Loucy (cell line): Measurements from ENCODE around the gene PSPN.
"Not testable (repeated sequence)": the region's sequence is repeated elsewhere in the genome, so short reads cannot be mapped to it uniquely, and the experiment has no call there.

ENCODE experiments used
- H2AFZ ChIP-seq: fragments of 200-600 bp; sonication (generic); 2 replicates; pipeline ENCODE4 v1.6.0; 2016; ENCODE audit warnings: antibody characterized with exemption, mild to moderate bottlenecking, low read length, moderate library complexity
- H3F3A ChIP-seq: fragments of 200-600 bp; 2 replicates; pipeline ENCODE4 v1.6.0; 2016; ENCODE audit warnings: antibody characterized with exemption, low read depth, mild to moderate bottlenecking
- H3K27me3 ChIP-seq: fragments of 200-600 bp; sonication (generic); 2 replicates; pipeline ENCODE4 v1.6.1; 2014; ENCODE audit warnings: low read length, mild to moderate bottlenecking; ENCODE audit not compliant: insufficient read depth, poor library complexity, severe bottlenecking
- H3K36me3 ChIP-seq: fragments of 200-600 bp; sonication (generic); 2 replicates; pipeline ENCODE4 v1.6.1; 2016; ENCODE audit warnings: low read length; ENCODE audit not compliant: insufficient read depth
- H3K4me1 ChIP-seq: fragments of 200-600 bp; sonication (generic); 2 replicates; pipeline ENCODE4 v1.5.1; 2014; ENCODE audit warnings: low read length, mild to moderate bottlenecking; ENCODE audit not compliant: insufficient read depth, poor library complexity, severe bottlenecking
- H3K4me2 ChIP-seq: fragments of 200-600 bp; sonication (generic); 2 replicates; pipeline ENCODE4 v1.6.0; 2014; ENCODE audit warnings: antibody characterized with exemption, low read length, low read depth, mild to moderate bottlenecking; ENCODE audit not compliant: poor library complexity, severe bottlenecking
- H3K4me3 ChIP-seq: fragments of 200-600 bp; sonication (generic); 2 replicates; pipeline ENCODE4 v1.5.1; 2014; ENCODE audit warnings: low read length, mild to moderate bottlenecking, mixed read lengths; ENCODE audit not compliant: poor library complexity, severe bottlenecking
- H3K79me2 ChIP-seq: fragments of 200-600 bp; sonication (generic); 2 replicates; pipeline ENCODE4 v1.6.1; 2014; ENCODE audit warnings: low read length; ENCODE audit not compliant: insufficient read depth
- H3K9ac ChIP-seq: fragments of 200-600 bp; sonication (generic); 2 replicates; pipeline ENCODE4 v1.6.0; 2014; ENCODE audit warnings: mild to moderate bottlenecking, low read depth, low read length, moderate library complexity; ENCODE audit not compliant: poor library complexity, severe bottlenecking
- H3K9me2 ChIP-seq: fragments of 200-600 bp; sonication (generic); replicated peaks from 2 replicates; pipeline ENCODE4 v1.6.1; 2016; ENCODE audit warnings: low read depth, low read length, mixed read lengths
- H3K9me3 ChIP-seq: fragments of 200-600 bp; sonication (generic); 2 replicates; pipeline ENCODE4 v1.6.1; 2014; ENCODE audit warnings: mild to moderate bottlenecking, antibody characterized with exemption, low read length, low read depth; ENCODE audit not compliant: insufficient read depth
- H4K20me1 ChIP-seq: fragments of 200-600 bp; sonication (generic); 2 replicates; pipeline ENCODE4 v1.6.0; 2014; ENCODE audit warnings: antibody characterized with exemption, low read length, mild to moderate bottlenecking; ENCODE audit not compliant: insufficient read depth, poor library complexity, severe bottlenecking
- EZH2phosphoT487 ChIP-seq: fragments of 200-600 bp; IDR thresholded peaks from 2 replicates; pipeline ENCODE4 v1.6.1; 2018; ENCODE audit warnings: antibody characterized with exemption, mild to moderate bottlenecking, moderate library complexity, borderline replicate concordance
- TF ChIP-seq, protein P1 (sequence below): fragments of 200-600 bp; sonication (generic); conservative IDR thresholded peaks from 2 replicates; pipeline ENCODE4 v1.5.1; 2014; ENCODE audit warnings: mild to moderate bottlenecking, antibody characterized with exemption, low read length

PSPN gene

DNA sequence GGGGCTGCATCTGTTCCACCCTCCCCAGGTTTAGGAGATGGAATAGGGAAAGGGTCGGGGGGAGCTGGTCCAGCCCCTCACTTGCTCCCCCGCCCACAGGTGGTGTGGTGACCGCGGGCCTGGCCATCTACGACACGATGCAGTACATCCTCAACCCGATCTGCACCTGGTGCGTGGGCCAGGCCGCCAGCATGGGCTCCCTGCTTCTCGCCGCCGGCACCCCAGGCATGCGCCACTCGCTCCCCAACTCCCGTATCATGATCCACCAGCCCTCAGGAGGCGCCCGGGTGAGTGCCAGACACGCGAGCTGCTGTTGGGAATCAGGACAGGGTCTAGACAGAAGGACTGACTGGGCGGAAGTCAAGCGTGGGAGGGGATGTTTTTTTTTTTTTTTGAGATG is 11.4 kb downstream of the PSPN start:
- peaks cover 37% of the 10 kb centered on the region; the same call in 1 of the 2 replicates for H3K36me3 ChIP-seq
- no peaks in the 10 kb centered on the region for H3K9me2 ChIP-seq
- no peak overlapping the region for H3K9ac ChIP-seq

DNA sequence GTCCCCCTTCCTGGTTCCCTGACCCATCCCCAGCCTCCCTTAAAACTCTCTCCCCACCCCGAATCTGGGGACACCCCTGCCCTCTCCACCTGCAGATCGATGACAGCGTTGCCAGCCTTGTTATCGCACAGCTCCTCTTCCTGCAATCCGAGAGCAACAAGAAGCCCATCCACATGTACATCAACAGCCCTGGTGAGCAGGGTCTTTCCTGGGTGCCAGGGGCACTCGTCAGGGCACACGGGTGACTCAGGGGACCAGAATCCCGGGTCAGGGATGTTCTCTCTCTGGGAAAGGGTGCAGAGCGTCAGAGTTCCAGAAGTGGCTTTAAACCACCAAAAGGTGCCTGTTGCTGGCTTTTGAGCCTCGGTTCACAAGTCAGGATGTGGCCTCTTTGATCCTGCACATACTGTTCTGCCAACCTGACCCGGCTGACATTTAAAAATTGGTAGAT is 13.4 kb downstream of the PSPN start:
- Histone ChIP-seq H3F3A (no peaks in the 10 kb centered on the region; the same call in 1 of the 2 replicates), H3K4me3 (peak overlapping the region; percentile 84), H3K27me3 (no peaks in the 10 kb centered on the region), H3K9me2 (no peaks in the 10 kb centered on the region), H3K4me2 (peak overlapping the region; percentile 99), H2AFZ (0 out of 2 replicates have a peak overlapping the region, but pooled peaks have one; percentile 22), H3K36me3 (peaks cover 24% of the 10 kb centered on the region; the same call in 1 of the 2 replicates), H3K9ac (peak overlapping the region; percentile 87), H4K20me1 (no peaks in the 10 kb centered on the region), H3K9me3 (no peaks in the 10 kb centered on the region), H3K79me2 (peaks cover 31% of the 10 kb centered on the region), H3K4me1 (peaks cover 13% of the 10 kb centered on the region)
- TF ChIP-seq, protein P1, sequence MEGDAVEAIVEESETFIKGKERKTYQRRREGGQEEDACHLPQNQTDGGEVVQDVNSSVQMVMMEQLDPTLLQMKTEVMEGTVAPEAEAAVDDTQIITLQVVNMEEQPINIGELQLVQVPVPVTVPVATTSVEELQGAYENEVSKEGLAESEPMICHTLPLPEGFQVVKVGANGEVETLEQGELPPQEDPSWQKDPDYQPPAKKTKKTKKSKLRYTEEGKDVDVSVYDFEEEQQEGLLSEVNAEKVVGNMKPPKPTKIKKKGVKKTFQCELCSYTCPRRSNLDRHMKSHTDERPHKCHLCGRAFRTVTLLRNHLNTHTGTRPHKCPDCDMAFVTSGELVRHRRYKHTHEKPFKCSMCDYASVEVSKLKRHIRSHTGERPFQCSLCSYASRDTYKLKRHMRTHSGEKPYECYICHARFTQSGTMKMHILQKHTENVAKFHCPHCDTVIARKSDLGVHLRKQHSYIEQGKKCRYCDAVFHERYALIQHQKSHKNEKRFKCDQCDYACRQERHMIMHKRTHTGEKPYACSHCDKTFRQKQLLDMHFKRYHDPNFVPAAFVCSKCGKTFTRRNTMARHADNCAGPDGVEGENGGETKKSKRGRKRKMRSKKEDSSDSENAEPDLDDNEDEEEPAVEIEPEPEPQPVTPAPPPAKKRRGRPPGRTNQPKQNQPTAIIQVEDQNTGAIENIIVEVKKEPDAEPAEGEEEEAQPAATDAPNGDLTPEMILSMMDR, result no peak
- no peak for TF ChIP-seq EZH2phosphoT487

More for the DNA sequence above, 11.4 kb downstream of the PSPN start:
- Histone ChIP-seq H3K27me3 (no peaks in the 10 kb centered on the region), H3K4me2 (no peak overlapping the region), H3K9me3 (no peaks in the 10 kb centered on the region), H4K20me1 (no peaks in the 10 kb centered on the region), H3K4me1 (peaks cover 13% of the 10 kb centered on the region), H3K4me3 (no peak overlapping the region), H3F3A (no peaks in the 10 kb centered on the region; the same call in 1 of the 2 replicates), H3K79me2 (peaks cover 31% of the 10 kb centered on the region), H2AFZ (no peak overlapping the region)
- no peak for TF ChIP-seq EZH2phosphoT487
- TF ChIP-seq, protein P1, result no peak

DNA sequence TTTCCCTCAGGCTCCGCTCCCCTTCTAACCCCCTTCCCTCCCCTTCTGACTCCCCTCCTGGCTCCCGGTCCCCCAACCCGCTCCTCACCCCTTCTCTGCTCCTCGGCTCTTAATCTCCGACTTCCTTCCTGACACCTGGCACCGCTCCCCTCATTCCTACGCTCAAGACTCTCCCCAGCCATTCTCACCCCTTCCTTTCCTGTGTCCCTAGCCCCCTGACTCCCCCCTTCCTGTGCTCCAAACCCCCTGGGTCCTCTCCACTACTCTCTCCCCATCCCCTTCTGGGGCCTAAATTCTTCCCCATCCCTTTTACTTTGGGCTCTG is 13.7 kb downstream of the PSPN start:
- Histone ChIP-seq H3K9ac (peak overlapping the region; percentile 87), H3K9me3 (no peaks in the 10 kb centered on the region), H3K79me2 (peaks cover 31% of the 10 kb centered on the region), H3K4me3 (peak overlapping the region; percentile 84), H3K36me3 (peaks cover 20% of the 10 kb centered on the region; the same call in 1 of the 2 replicates), H3K4me2 (peak overlapping the region; percentile 99), H3F3A (no peaks in the 10 kb centered on the region; the same call in 1 of the 2 replicates), H4K20me1 (no peaks in the 10 kb centered on the region), H3K4me1 (peaks cover 13% of the 10 kb centered on the region), H2AFZ (peak overlapping the region; percentile 77), H3K9me2 (no peaks in the 10 kb centered on the region), H3K27me3 (no peaks in the 10 kb centered on the region)
- TF ChIP-seq, protein P1, result no peak
- no peak for TF ChIP-seq EZH2phosphoT487

DNA sequence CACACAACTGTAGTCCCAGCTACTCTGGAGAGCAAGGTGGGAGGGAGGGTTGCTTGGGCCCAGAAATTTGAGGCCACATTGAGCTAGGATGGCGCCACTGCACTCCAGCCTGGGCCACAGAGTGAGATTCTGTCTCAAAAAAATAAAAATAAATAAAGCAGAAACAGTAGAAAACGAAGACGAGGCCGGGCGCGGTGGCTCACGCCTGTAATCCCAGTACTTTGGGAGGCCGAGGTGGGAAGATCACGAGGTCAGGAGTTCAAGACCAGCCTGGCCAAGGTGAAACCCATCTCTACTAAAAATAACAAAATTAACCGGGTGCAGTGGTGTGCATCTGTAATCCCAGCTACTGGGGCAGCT is 14.9 kb downstream of the PSPN start:
- not testable (repeated sequence) for H3K9ac ChIP-seq

DNA sequence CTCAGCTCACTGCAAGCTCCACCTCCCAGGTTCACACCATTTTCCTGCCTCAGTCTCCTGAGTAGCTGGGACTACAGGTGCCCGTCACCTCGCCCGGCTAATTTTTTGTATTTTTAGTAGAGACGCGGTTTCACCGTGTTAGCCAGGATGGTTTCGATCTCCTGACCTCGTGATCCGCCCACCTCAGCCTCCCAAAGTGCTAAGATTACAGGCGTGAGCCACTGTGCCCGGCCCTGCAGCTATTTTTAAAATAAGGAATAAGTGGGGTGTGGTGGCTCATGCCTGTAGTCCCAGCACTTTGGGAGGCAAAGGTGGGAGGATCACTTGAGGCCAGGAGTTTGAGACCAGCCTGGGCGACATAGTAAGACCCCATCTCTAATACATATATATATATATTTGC is 15.3 kb downstream of the PSPN start:
- not testable (repeated sequence) for H2AFZ ChIP-seq, H3K36me3 ChIP-seq, H3K9me2 ChIP-seq, H3K4me3 ChIP-seq, H3K27me3 ChIP-seq, H3K4me2 ChIP-seq, H4K20me1 ChIP-seq, H3K9ac ChIP-seq, H3K9me3 ChIP-seq, H3F3A ChIP-seq
- H3K79me2 ChIP-seq, result peaks cover 26% of the 10 kb centered on the region
- peaks cover 13% of the 10 kb centered on the region for H3K4me1 ChIP-seq

More for the DNA sequence above, 14.9 kb downstream of the PSPN start:
- not testable (repeated sequence) for H4K20me1 ChIP-seq, H3K9me2 ChIP-seq, H3K27me3 ChIP-seq, H3K9me3 ChIP-seq, H3F3A ChIP-seq, H3K36me3 ChIP-seq
- peaks cover 13% of the 10 kb centered on the region for H3K4me1 ChIP-seq
- H3K4me2 ChIP-seq, result peak overlapping the region; percentile 32
- peak overlapping the region; percentile 46; the same call in 1 of the 2 replicates for H2AFZ ChIP-seq
- H3K4me3 ChIP-seq, result peak overlapping the region; percentile 84
- peaks cover 26% of the 10 kb centered on the region for H3K79me2 ChIP-seq
